ENCODE measurements around the gene ITGA6. TPM values are rescaled to one million over a fixed set of nuclear protein-coding genes. Genes with fewer than 3 reads are reported as not detected.

ITGA6 gene
- total and polyA plus RNA-seq, 5 donors: 14.8 to 38.3 (median 30.0) TPM

- ATAC-seq: no peak
- WGBS: 84% methylated on average over 4 of the region's 4 CpGs
- intact Hi-C loops (cut with DNase I): no loop called here
Observed at GRCh38 chr2:172552547-172553291, 125.3 kb downstream of the ITGA6 start.

GRCh38 chr2:172554352-172555271 is 127.2 kb downstream of the ITGA6 start:
- H3K27ac ChIP-seq (ENCODE audit: low read length): no peak overlapping the region
- intact Hi-C loops (cut with DNase I): no loop called here
- 48% methylated on average over 18 of the region's 18 CpGs for WGBS
- H3K4me1 ChIP-seq (ENCODE audit: control insufficient read depth, insufficient read depth, low read length): peaks cover 3% of the 10 kb centered on the region
- DNase-seq: peak in 1 of 3 donors; percentile 55
- no peaks in the 10 kb centered on the region for H3K9me3 ChIP-seq (ENCODE audit: control insufficient read depth, low read length)
- peak overlapping the region; percentile 74 for H3K4me3 ChIP-seq (ENCODE audit: low read length)
- no peaks in the 10 kb centered on the region for H3K27me3 ChIP-seq (ENCODE audit: control insufficient read depth, insufficient read depth)
- ATAC-seq: no peak

More at GRCh38 chr2:172552547-172553291, 125.3 kb downstream of the ITGA6 start:
- Histone ChIP-seq H3K4me1 (ENCODE audit: control insufficient read depth, insufficient read depth, low read length) (peaks cover 3% of the 10 kb centered on the region), H3K4me3 (ENCODE audit: low read length) (no peak overlapping the region), H3K9me3 (ENCODE audit: control insufficient read depth, low read length) (no peaks in the 10 kb centered on the region), H3K27ac (ENCODE audit: low read length) (no peak overlapping the region), H3K27me3 (ENCODE audit: control insufficient read depth, insufficient read depth) (no peaks in the 10 kb centered on the region)
- no peak for DNase-seq

- no peaks in the 10 kb centered on the region for H3K27me3 ChIP-seq (ENCODE audit: control insufficient read depth, insufficient read depth)
- peak overlapping the region; percentile 74 for H3K4me3 ChIP-seq (ENCODE audit: low read length)
- H3K4me1 ChIP-seq (ENCODE audit: control insufficient read depth, insufficient read depth, low read length): peaks cover 3% of the 10 kb centered on the region
- DNase-seq (no peak), ATAC-seq (no peak)
- no peaks in the 10 kb centered on the region for H3K9me3 ChIP-seq (ENCODE audit: control insufficient read depth, low read length)
- peak overlapping the region; percentile 86 for H3K27ac ChIP-seq (ENCODE audit: low read length)
- 5% methylated on average over 8 of the region's 8 CpGs for WGBS
- intact Hi-C loops (cut with DNase I): no loop called here
Observed at GRCh38 chr2:172555272-172555521, 127.8 kb downstream of the ITGA6 start.

Other genes starting within 250 kb of the ITGA6 start
- gene PDK1, start 128.5 kb downstream of the ITGA6 start, total RNA-seq: 10 to 100 TPM; 35.1 to 43.4 (median 40.3) TPM
- gene PDK1, start 128.5 kb downstream of the ITGA6 start, polyA plus RNA-seq: 10.6 TPM

Data from right cardiac atrium (tissue), 5 donors.